NCI-H128 (cell line): ENCODE results near the gene DCAF6.
A peak's percentile ranks its signal among the peaks of the same experiment; 100 is the strongest.
"Not testable (repeated sequence)": the region's sequence is repeated elsewhere in the genome, so short reads cannot be mapped to it uniquely, and the experiment has no call there.

Source experiments
- DNase-seq: peaks from one replicate; lab custom pipeline; 2025; ENCODE audit not compliant: unreplicated experiment; lab: John Stamatoyannopoulos, UW

Gene DCAF6

GRCh38 chr1:167936068-167936929 is at the start of gene DCAF6:
DCAF6 (plus strand) TSS chr1:167936683; CDS start chr1:167936912, 229 bp downstream.
- peak; percentile 99 for DNase-seq

- DNase-seq: not testable (repeated sequence)
Measured at GRCh38 chr1:167887187-167887586, 49.3 kb upstream of the DCAF6 start.

GRCh38 chr1:167890400-167890799 is 46.1 kb upstream of the DCAF6 start:
- no peak for DNase-seq

GRCh38 chr1:167893798-167894197 is 42.7 kb upstream of the DCAF6 start:
- DNase-seq: no peak

- DNase-seq: no peak
Measured at GRCh38 chr1:167898578-167899222, 37.8 kb upstream of the DCAF6 start.

GRCh38 chr1:167899253-167899681 is 37.2 kb upstream of the DCAF6 start:
- DNase-seq: no peak

- DNase-seq: no peak
Measured at GRCh38 chr1:167900907-167901306, 35.6 kb upstream of the DCAF6 start.

- no peak for DNase-seq
Measured at GRCh38 chr1:167904652-167905130, 31.8 kb upstream of the DCAF6 start.

- DNase-seq: no peak
Measured at GRCh38 chr1:167905182-167905581, 31.3 kb upstream of the DCAF6 start.

GRCh38 chr1:167905671-167906070 is 30.8 kb upstream of the DCAF6 start:
- no peak for DNase-seq

GRCh38 chr1:167909691-167910180 is 26.7 kb upstream of the DCAF6 start:
- DNase-seq: no peak

- DNase-seq: no peak
Measured at GRCh38 chr1:167910530-167910929, 26.0 kb upstream of the DCAF6 start.

GRCh38 chr1:167911413-167911812 is 25.1 kb upstream of the DCAF6 start:
- no peak for DNase-seq

- DNase-seq: no peak
Measured at GRCh38 chr1:167912294-167912693, 24.2 kb upstream of the DCAF6 start.

GRCh38 chr1:167913895-167914496 is 22.5 kb upstream of the DCAF6 start, which contains the start of gene ADCY10:
ADCY10 (minus strand) TSS chr1:167914134; CDS start chr1:167905140, 8,994 bp downstream.
- no peak for DNase-seq

- DNase-seq: no peak
Measured at GRCh38 chr1:167915569-167915968, 20.9 kb upstream of the DCAF6 start.

- no peak for DNase-seq
Measured at GRCh38 chr1:167916766-167917511, 19.5 kb upstream of the DCAF6 start.

GRCh38 chr1:167922023-167922422 is 14.5 kb upstream of the DCAF6 start:
- DNase-seq: no peak

- no peak for DNase-seq
Measured at GRCh38 chr1:167922611-167923074, 13.8 kb upstream of the DCAF6 start.

- no peak for DNase-seq
Measured at GRCh38 chr1:167923324-167924056, 13.0 kb upstream of the DCAF6 start.
